ENCODE measurements around the gene CHI3L2. TPM values are rescaled to one million over a fixed set of nuclear protein-coding genes. Genes with fewer than 3 reads are reported as not detected.
"Not testable (repeated sequence)": the region's sequence is repeated elsewhere in the genome, so short reads cannot be mapped to it uniquely, and the experiment has no call there.

CHI3L2 gene
- polyA plus RNA-seq, 1 donor from 2014 or later = not detected

GRCh38 chr1:111214074-111214801 lies 13.3 kb upstream of the CHI3L2 start:
- Histone ChIP-seq H3K36me3 (ENCODE audit: insufficient read depth, low read length) (no peaks in the 10 kb centered on the region), H3K4me3 (ENCODE audit: low read length) (no peak overlapping the region), H3K79me2 (replicated peaks; ENCODE audit: insufficient read depth, low read length) (no peaks in the 10 kb centered on the region), H4K20me1 (ENCODE audit: insufficient read depth) (no peaks in the 10 kb centered on the region), H3K27me3 (ENCODE audit: insufficient read depth, low read depth, low read length) (no peaks in the 10 kb centered on the region), H3K9ac (ENCODE audit: low read length) (no peak overlapping the region), H2AFZ (ENCODE audit: low read depth, low read length) (no peak overlapping the region), H3K27ac (ENCODE audit: low read length) (no peak overlapping the region), H3K9me3 (ENCODE audit: low read length) (no peaks in the 10 kb centered on the region), H3F3A (ENCODE audit: insufficient read depth, low read length, poor library complexity, severe bottlenecking) (no peaks in the 10 kb centered on the region), H3K9me2 (ENCODE audit: insufficient read depth, low read length) (no peaks in the 10 kb centered on the region), H3K4me2 (ENCODE audit: low read length) (no peak overlapping the region)
- TF ChIP-seq TAF1 (IDR thresholded peaks at IDR 0.05; ENCODE audit: low read depth) (no peak), EP300 (conservative IDR thresholded peaks at IDR 0.05; ENCODE audit: poor library complexity, severe bottlenecking) (no peak), MXI1 (conservative IDR thresholded peaks at IDR 0.05; ENCODE audit: poor library complexity, severe bottlenecking) (no peak), EZH2 (IDR thresholded peaks at IDR 0.05; ENCODE audit: borderline replicate concordance, insufficient read depth, low read length, poor library complexity, severe bottlenecking) (no peak), CTCF (IDR thresholded peaks at IDR 0.05; ENCODE audit: poor library complexity, severe bottlenecking) (no peak), SMC3 (conservative IDR thresholded peaks at IDR 0.05; ENCODE audit: poor library complexity) (no peak), REST (IDR thresholded peaks at IDR 0.05; ENCODE audit: borderline replicate concordance) (no peak), RAD21 (conservative IDR thresholded peaks at IDR 0.05) (no peak), POLR2AphosphoS5 (IDR thresholded peaks at IDR 0.05) (no peak)

- Histone ChIP-seq H3K36me3 (ENCODE audit: insufficient read depth, low read length) (no peaks in the 10 kb centered on the region), H3K27me3 (ENCODE audit: insufficient read depth, low read depth, low read length) (no peaks in the 10 kb centered on the region), H3K9me3 (ENCODE audit: low read length) (no peaks in the 10 kb centered on the region), H3K79me2 (replicated peaks; ENCODE audit: insufficient read depth, low read length) (no peaks in the 10 kb centered on the region), H4K20me1 (ENCODE audit: insufficient read depth) (no peaks in the 10 kb centered on the region), H3K9ac (ENCODE audit: low read length) (no peak overlapping the region), H3K9me2 (ENCODE audit: insufficient read depth, low read length) (no peaks in the 10 kb centered on the region), H3K4me3 (ENCODE audit: low read length) (no peak overlapping the region), H3F3A (ENCODE audit: insufficient read depth, low read length, poor library complexity, severe bottlenecking) (no peaks in the 10 kb centered on the region), H2AFZ (ENCODE audit: low read depth, low read length) (no peak overlapping the region), H3K27ac (ENCODE audit: low read length) (no peak overlapping the region), H3K4me2 (ENCODE audit: low read length) (no peak overlapping the region)
- TF ChIP-seq RAD21 (conservative IDR thresholded peaks at IDR 0.05) = no peak
- no peak for TF ChIP-seq SMC3 (conservative IDR thresholded peaks at IDR 0.05; ENCODE audit: poor library complexity)
- no peak for TF ChIP-seq CTCF (IDR thresholded peaks at IDR 0.05; ENCODE audit: poor library complexity, severe bottlenecking)
- TF ChIP-seq TAF1 (IDR thresholded peaks at IDR 0.05; ENCODE audit: low read depth) = no peak
- TF ChIP-seq POLR2AphosphoS5 (IDR thresholded peaks at IDR 0.05) = no peak
- TF ChIP-seq EZH2 (IDR thresholded peaks at IDR 0.05; ENCODE audit: borderline replicate concordance, insufficient read depth, low read length, poor library complexity, severe bottlenecking) = no peak
- TF ChIP-seq REST (IDR thresholded peaks at IDR 0.05; ENCODE audit: borderline replicate concordance) = no peak
- no peak for TF ChIP-seq EP300 (conservative IDR thresholded peaks at IDR 0.05; ENCODE audit: poor library complexity, severe bottlenecking)
- TF ChIP-seq MXI1 (conservative IDR thresholded peaks at IDR 0.05; ENCODE audit: poor library complexity, severe bottlenecking) = no peak
These were observed 12.6 kb upstream of the CHI3L2 start for GRCh38 chr1:111214884-111215283.

- not testable (repeated sequence) for H3K4me2 ChIP-seq (ENCODE audit: low read length); H3K9ac ChIP-seq (ENCODE audit: low read length); H4K20me1 ChIP-seq (ENCODE audit: insufficient read depth); H3K79me2 ChIP-seq (replicated peaks; ENCODE audit: insufficient read depth, low read length); H3F3A ChIP-seq (ENCODE audit: insufficient read depth, low read length, poor library complexity, severe bottlenecking); H2AFZ ChIP-seq (ENCODE audit: low read depth, low read length); H3K9me2 ChIP-seq (ENCODE audit: insufficient read depth, low read length); H3K27me3 ChIP-seq (ENCODE audit: insufficient read depth, low read depth, low read length); H3K36me3 ChIP-seq (ENCODE audit: insufficient read depth, low read length); H3K4me3 ChIP-seq (ENCODE audit: low read length); H3K9me3 ChIP-seq (ENCODE audit: low read length); H3K27ac ChIP-seq (ENCODE audit: low read length)
These were observed 12.2 kb upstream of the CHI3L2 start for GRCh38 chr1:111215285-111215684.
